Measurements from ENCODE around the gene CTSH.
"Not testable (repeated sequence)": the region's sequence is repeated elsewhere in the genome, so short reads cannot be mapped to it uniquely, and the experiment has no call there.

Gene CTSH

GRCh38 chr15:78938658-78939488, 6.0 kb downstream of the CTSH start:
- no peak for DNase-seq

GRCh38 chr15:78937132-78937739, 7.6 kb downstream of the CTSH start:
- no peak for DNase-seq

GRCh38 chr15:78934655-78935023, 10.2 kb downstream of the CTSH start:
- no peak for DNase-seq

- no peak for DNase-seq
These were observed 10.8 kb downstream of the CTSH start for GRCh38 chr15:78933823-78934654.

GRCh38 chr15:78933187-78933822, 11.5 kb downstream of the CTSH start:
- no peak for DNase-seq

GRCh38 chr15:78932258-78932808, 12.5 kb downstream of the CTSH start:
- DNase-seq: no peak

GRCh38 chr15:78931439-78932257, 13.2 kb downstream of the CTSH start:
- no peak for DNase-seq

GRCh38 chr15:78930577-78931388, 14.1 kb downstream of the CTSH start:
- no peak for DNase-seq

GRCh38 chr15:78929536-78930264, 15.1 kb downstream of the CTSH start:
- no peak for DNase-seq

GRCh38 chr15:78928616-78929093, 16.2 kb downstream of the CTSH start:
- DNase-seq: no peak

- DNase-seq: not testable (repeated sequence)
These were observed 16.7 kb downstream of the CTSH start for GRCh38 chr15:78928176-78928575.

- no peak for DNase-seq
These were observed 17.6 kb downstream of the CTSH start for GRCh38 chr15:78927077-78927790.

GRCh38 chr15:78925956-78926743, 18.7 kb downstream of the CTSH start:
- no peak for DNase-seq

- no peak for DNase-seq
These were observed 19.7 kb downstream of the CTSH start for GRCh38 chr15:78925076-78925624.

- DNase-seq: no peak
These were observed 21.1 kb downstream of the CTSH start for GRCh38 chr15:78923480-78924360.

GRCh38 chr15:78923015-78923414, 21.8 kb downstream of the CTSH start:
- no peak for DNase-seq

GRCh38 chr15:78922527-78922926, 22.3 kb downstream of the CTSH start:
- DNase-seq: no peak
